Measurements from ENCODE around the gene PAPPA. TPM values are rescaled to one million over a fixed set of nuclear protein-coding genes. Genes with fewer than 3 reads are reported as not detected.

Gene PAPPA
- total RNA-seq, 1 donor from 2014 or later, result 172 TPM

DNA sequence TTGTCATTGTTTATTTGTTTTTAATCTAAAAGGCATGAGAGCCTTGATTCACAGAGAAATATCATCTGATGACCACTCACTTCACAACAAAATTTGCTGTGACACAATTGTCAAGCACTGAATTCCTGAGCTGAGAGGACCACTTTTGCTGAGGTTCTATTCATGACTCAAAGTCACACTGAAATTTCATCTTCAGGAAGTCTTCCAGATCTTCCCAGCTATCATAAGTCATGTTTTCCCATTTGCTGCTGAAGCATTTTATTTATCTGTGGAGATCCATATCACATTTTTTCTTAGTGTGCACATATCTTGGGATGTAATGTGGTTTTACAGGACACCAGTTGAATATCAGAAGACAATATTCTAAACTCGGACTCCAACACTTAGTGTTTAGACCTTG, 278.5 kb downstream of the PAPPA start:
- Mint-ChIP-seq H3K27me3 (ENCODE audit: low read depth, unreplicated experiment) (no peaks in the 10 kb centered on the region), H3K27ac (ENCODE audit: unreplicated experiment) (no peak overlapping the region), H3K4me3 (ENCODE audit: unreplicated experiment) (no peak overlapping the region), H3K9me3 (ENCODE audit: unreplicated experiment) (no peaks in the 10 kb centered on the region), H3K36me3 (ENCODE audit: low read depth, unreplicated experiment) (peaks cover 3% of the 10 kb centered on the region), H3K4me1 (ENCODE audit: low read depth, unreplicated experiment) (peaks cover 7% of the 10 kb centered on the region)
- Histone ChIP-seq H4K20me1 (ENCODE audit: insufficient read depth, low read length) (no peaks in the 10 kb centered on the region), H3K4me3 (ENCODE audit: insufficient read depth, low read depth, low read length) (no peak overlapping the region), H3K79me2 (ENCODE audit: insufficient read depth, low read length) (no peaks in the 10 kb centered on the region), H3K9ac (ENCODE audit: low read length) (no peak overlapping the region), H3K36me3 (ENCODE audit: insufficient read depth, low read length) (no peaks in the 10 kb centered on the region), H2AFZ (ENCODE audit: low read depth, low read length) (no peak overlapping the region), H3K27me3 (ENCODE audit: insufficient read depth, low read length) (no peaks in the 10 kb centered on the region), H3K9me3 (ENCODE audit: insufficient read depth, low read depth, low read length) (no peaks in the 10 kb centered on the region), H3K4me1 (ENCODE audit: insufficient read depth, low read length) (no peaks in the 10 kb centered on the region), H3K4me2 (ENCODE audit: low read length) (no peak overlapping the region), H3K27ac (ENCODE audit: low read depth, low read length) (no peak overlapping the region)
- DNase-seq (ENCODE audit: low read depth) (no peak), FAIRE-seq (no peak)
- TF ChIP-seq CTCF (IDR thresholded peaks at IDR 0.05; ENCODE audit: insufficient read depth, low read depth, low read length) (no peak), EZH2 (IDR thresholded peaks at IDR 0.05; ENCODE audit: insufficient read depth, low read length) (no peak)

DNA sequence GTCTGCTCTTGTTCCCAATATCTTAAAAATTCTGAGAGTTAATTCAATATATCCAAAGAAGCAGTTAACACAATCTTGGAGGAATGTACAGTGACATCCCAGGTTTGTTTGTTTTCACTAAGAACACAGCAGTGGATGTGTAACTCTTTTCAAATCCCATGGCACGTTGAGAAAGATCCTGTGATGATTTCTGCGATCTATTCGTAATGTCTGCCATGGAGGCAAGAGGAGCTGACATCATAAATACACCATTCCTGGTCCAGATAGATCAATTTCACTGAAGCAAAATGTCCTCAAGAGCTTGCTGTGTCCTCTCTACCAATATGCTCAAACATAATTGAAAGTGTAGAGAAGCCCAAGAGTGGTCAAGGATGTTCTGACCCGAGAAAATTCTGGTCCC, 280.7 kb downstream of the PAPPA start:
- TF ChIP-seq EZH2 (IDR thresholded peaks at IDR 0.05; ENCODE audit: insufficient read depth, low read length), result no peak
- no peak for TF ChIP-seq CTCF (IDR thresholded peaks at IDR 0.05; ENCODE audit: insufficient read depth, low read depth, low read length)
- Histone ChIP-seq H3K4me1 (ENCODE audit: insufficient read depth, low read length) (no peaks in the 10 kb centered on the region), H2AFZ (ENCODE audit: low read depth, low read length) (no peak overlapping the region), H3K36me3 (ENCODE audit: insufficient read depth, low read length) (no peaks in the 10 kb centered on the region), H3K27ac (ENCODE audit: low read depth, low read length) (no peak overlapping the region), H3K79me2 (ENCODE audit: insufficient read depth, low read length) (no peaks in the 10 kb centered on the region), H3K9me3 (ENCODE audit: insufficient read depth, low read depth, low read length) (no peaks in the 10 kb centered on the region), H3K9ac (ENCODE audit: low read length) (no peak overlapping the region), H3K27me3 (ENCODE audit: insufficient read depth, low read length) (no peaks in the 10 kb centered on the region), H3K4me2 (ENCODE audit: low read length) (no peak overlapping the region), H3K4me3 (ENCODE audit: insufficient read depth, low read depth, low read length) (no peak overlapping the region), H4K20me1 (ENCODE audit: insufficient read depth, low read length) (no peaks in the 10 kb centered on the region)
- Mint-ChIP-seq H3K27me3 (ENCODE audit: low read depth, unreplicated experiment) (no peaks in the 10 kb centered on the region), H3K4me3 (ENCODE audit: unreplicated experiment) (no peak overlapping the region), H3K36me3 (ENCODE audit: low read depth, unreplicated experiment) (peaks cover 2% of the 10 kb centered on the region), H3K9me3 (ENCODE audit: unreplicated experiment) (no peaks in the 10 kb centered on the region), H3K27ac (ENCODE audit: unreplicated experiment) (no peak overlapping the region), H3K4me1 (ENCODE audit: low read depth, unreplicated experiment) (peaks cover 9% of the 10 kb centered on the region)
- FAIRE-seq (no peak), DNase-seq (ENCODE audit: low read depth) (no peak)

DNA sequence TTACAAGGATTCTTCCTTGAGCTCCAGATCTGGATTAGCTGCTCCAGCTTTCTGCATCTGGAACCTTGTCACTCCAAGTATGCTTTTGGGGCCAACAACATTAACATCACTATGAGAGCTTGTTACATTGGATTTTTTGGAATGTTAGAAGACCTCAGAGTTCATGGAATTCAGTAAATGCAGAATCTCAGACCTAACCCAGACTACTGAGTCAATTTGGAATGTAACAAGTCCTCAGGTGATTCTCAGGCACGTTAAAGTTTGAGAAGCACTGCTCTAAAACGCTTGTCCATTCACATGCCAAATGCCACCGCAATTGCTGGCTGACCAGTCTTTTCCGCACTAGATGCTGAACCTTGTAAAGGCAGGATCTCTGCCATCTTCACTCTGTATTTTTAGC, 282.1 kb downstream of the PAPPA start:
- Mint-ChIP-seq H3K4me3 (ENCODE audit: unreplicated experiment) (no peak overlapping the region), H3K9me3 (ENCODE audit: unreplicated experiment) (no peaks in the 10 kb centered on the region), H3K27me3 (ENCODE audit: low read depth, unreplicated experiment) (no peaks in the 10 kb centered on the region), H3K36me3 (ENCODE audit: low read depth, unreplicated experiment) (peaks cover 5% of the 10 kb centered on the region), H3K27ac (ENCODE audit: unreplicated experiment) (no peak overlapping the region), H3K4me1 (ENCODE audit: low read depth, unreplicated experiment) (peaks cover 15% of the 10 kb centered on the region)
- TF ChIP-seq EZH2 (IDR thresholded peaks at IDR 0.05; ENCODE audit: insufficient read depth, low read length) (no peak), CTCF (IDR thresholded peaks at IDR 0.05; ENCODE audit: insufficient read depth, low read depth, low read length) (no peak)
- no peak for FAIRE-seq
- Histone ChIP-seq H4K20me1 (ENCODE audit: insufficient read depth, low read length) (no peaks in the 10 kb centered on the region), H3K4me2 (ENCODE audit: low read length) (no peak overlapping the region), H3K4me3 (ENCODE audit: insufficient read depth, low read depth, low read length) (no peak overlapping the region), H3K9ac (ENCODE audit: low read length) (no peak overlapping the region), H3K36me3 (ENCODE audit: insufficient read depth, low read length) (no peaks in the 10 kb centered on the region), H3K4me1 (ENCODE audit: insufficient read depth, low read length) (no peaks in the 10 kb centered on the region), H2AFZ (ENCODE audit: low read depth, low read length) (no peak overlapping the region), H3K9me3 (ENCODE audit: insufficient read depth, low read depth, low read length) (no peaks in the 10 kb centered on the region), H3K27me3 (ENCODE audit: insufficient read depth, low read length) (no peaks in the 10 kb centered on the region), H3K27ac (ENCODE audit: low read depth, low read length) (no peak overlapping the region), H3K79me2 (ENCODE audit: insufficient read depth, low read length) (no peaks in the 10 kb centered on the region)
- peak; percentile 27 for DNase-seq (ENCODE audit: low read depth)
